Epithelial cell of esophagus (primary cell): ENCODE measurements around the gene ONECUT3.
"Not testable (repeated sequence)": the region's sequence is repeated elsewhere in the genome, so short reads cannot be mapped to it uniquely, and the experiment has no call there.

Source experiments
- DNase-seq: peaks from one replicate; pipeline ENCODE4 v3.0.0; 2010; ENCODE audit warnings: low read depth
- H3K4me3 ChIP-seq: 2 replicates; pipeline ENCODE4 v1.5.1; 2011; ENCODE audit warnings: mild to moderate bottlenecking, low read length, control low read depth
- TF ChIP-seq, protein P1 (sequence below): IDR thresholded peaks from 2 replicates; pipeline ENCODE4 v1.5.1; 2011; ENCODE audit warnings: low read depth, mild to moderate bottlenecking, low read length, control low read depth, inconsistent platforms; ENCODE audit not compliant: insufficient read depth; ENCODE audit errors: missing control alignments

The ONECUT3 gene

GRCh38 chr19:1787116-1787515, 33.8 kb downstream of the ONECUT3 start:
- no peak for DNase-seq
- H3K4me3 ChIP-seq = no peak overlapping the region
- TF ChIP-seq, protein P1, sequence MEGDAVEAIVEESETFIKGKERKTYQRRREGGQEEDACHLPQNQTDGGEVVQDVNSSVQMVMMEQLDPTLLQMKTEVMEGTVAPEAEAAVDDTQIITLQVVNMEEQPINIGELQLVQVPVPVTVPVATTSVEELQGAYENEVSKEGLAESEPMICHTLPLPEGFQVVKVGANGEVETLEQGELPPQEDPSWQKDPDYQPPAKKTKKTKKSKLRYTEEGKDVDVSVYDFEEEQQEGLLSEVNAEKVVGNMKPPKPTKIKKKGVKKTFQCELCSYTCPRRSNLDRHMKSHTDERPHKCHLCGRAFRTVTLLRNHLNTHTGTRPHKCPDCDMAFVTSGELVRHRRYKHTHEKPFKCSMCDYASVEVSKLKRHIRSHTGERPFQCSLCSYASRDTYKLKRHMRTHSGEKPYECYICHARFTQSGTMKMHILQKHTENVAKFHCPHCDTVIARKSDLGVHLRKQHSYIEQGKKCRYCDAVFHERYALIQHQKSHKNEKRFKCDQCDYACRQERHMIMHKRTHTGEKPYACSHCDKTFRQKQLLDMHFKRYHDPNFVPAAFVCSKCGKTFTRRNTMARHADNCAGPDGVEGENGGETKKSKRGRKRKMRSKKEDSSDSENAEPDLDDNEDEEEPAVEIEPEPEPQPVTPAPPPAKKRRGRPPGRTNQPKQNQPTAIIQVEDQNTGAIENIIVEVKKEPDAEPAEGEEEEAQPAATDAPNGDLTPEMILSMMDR = no peak

DNA sequence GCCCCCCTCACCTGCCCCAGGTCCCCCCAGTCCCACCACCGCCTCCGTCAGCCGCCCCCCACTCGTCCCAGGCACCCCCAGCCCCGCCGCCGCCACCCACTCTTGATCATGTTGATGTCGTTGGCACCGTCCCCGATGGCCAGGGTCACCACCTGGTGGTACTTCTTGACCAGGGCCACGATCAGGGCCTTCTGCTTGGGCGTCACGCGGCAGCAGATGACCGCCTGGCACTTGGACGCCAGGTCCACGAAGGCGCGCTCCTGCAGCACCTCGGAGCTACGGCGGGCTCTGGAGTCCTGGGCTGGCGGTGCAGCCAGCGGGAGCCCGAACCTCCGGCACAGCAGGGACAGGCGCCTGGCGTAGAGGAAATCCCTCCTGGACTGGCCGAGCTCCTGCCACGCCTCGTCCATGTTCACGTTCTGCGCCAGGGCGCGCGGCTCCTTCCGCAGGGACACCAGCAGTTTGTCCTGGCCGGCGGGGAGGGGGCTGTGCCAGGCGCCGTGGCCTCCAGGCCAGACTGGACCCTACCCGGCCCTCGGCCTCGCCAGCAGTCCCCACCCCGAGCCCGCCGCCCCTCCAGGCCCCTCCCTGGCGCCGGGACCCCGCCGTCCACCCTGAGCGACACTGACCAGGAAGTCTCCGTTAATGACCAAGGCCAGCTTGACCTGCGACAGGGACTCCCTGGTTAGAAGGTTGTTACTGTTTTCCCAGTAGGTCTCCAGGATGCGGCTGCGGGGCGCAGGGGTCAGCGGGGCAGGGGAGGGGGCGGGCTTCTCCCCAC, 36.1 kb downstream of the ONECUT3 start:
- TF ChIP-seq, protein P1 = no peak
- DNase-seq = no peak
- H3K4me3 ChIP-seq = no peak overlapping the region

DNA sequence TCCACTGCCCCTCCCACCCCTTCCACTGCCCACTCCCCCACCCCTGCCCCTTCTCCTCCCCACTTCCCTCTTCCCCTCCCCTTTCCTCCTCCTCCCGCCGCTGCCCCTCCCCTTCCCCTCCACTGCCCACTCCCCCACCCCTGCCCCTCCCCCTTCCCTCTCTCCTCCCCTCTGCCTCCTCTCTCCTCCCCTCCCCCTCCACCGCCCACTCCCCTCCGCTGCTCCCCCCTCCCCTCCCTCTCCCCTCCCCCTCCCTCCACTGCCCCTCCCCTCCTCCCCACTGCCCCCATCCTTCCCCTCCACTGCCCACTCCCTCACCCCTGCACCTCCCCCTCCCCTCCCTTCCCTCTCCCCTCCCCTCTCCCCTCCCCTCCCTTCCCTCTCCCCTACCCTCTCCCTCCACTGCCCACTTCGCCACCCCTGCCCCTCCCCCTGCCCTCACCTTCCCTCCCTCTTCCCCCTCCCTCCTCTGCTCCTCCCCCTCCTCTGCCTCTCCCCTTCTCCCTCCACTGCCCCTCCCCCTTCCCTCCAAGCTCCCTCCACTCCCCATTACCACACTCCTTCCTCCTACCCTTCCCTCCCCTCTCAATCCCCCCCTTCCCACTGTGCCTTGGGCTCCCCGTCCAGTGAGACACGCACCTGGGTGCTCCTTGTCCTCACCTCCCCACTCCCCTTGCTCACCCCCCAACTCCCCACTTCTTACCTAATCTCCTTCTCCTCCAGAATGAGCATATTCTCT, 36.9 kb downstream of the ONECUT3 start:
- DNase-seq = no peak
- TF ChIP-seq, protein P1 = no peak
- H3K4me3 ChIP-seq = no peak overlapping the region

GRCh38 chr19:1791879-1792278, 38.6 kb downstream of the ONECUT3 start:
- TF ChIP-seq, protein P1 = no peak
- no peak overlapping the region for H3K4me3 ChIP-seq
- no peak for DNase-seq

GRCh38 chr19:1794424-1795172, 41.3 kb downstream of the ONECUT3 start:
- TF ChIP-seq, protein P1 = no peak
- DNase-seq = no peak
- H3K4me3 ChIP-seq = no peak overlapping the region

- no peak for DNase-seq
- TF ChIP-seq, protein P1 = no peak
- H3K4me3 ChIP-seq = no peak overlapping the region
Observed at GRCh38 chr19:1796395-1797142, 43.3 kb downstream of the ONECUT3 start.

- H3K4me3 ChIP-seq, DNase-seq: not testable (repeated sequence)
Observed at GRCh38 chr19:1797313-1797712, 44.0 kb downstream of the ONECUT3 start.
